GM19455 (cell line): ENCODE results near the gene FARSA.
A peak's percentile ranks its signal among the peaks of the same experiment; 100 is the strongest.
"Not testable (repeated sequence)": the region's sequence is repeated elsewhere in the genome, so short reads cannot be mapped to it uniquely, and the experiment has no call there.

Experiments used
- ATAC-seq: cut with Tn5 transposase; IDR thresholded peaks from one replicate; pipeline ENCODE4 v1.9.1; 2021; ENCODE audit not compliant: unreplicated experiment

The FARSA gene

GRCh38 chr19:12937927-12938778 lies 4.6 kb upstream of the FARSA start, which contains the start of gene CALR:
CALR (plus strand) TSS chr19:12938609; CDS start chr19:12938680, 71 bp downstream.
- peak; percentile 82 for ATAC-seq

- no peak for ATAC-seq
Observed at GRCh38 chr19:12937093-12937926, 3.8 kb upstream of the FARSA start.

- ATAC-seq, result no peak
Observed at GRCh38 chr19:12936582-12936981, 3.1 kb upstream of the FARSA start.

- ATAC-seq, result no peak
Observed at GRCh38 chr19:12935071-12935470, 1.6 kb upstream of the FARSA start.

GRCh38 chr19:12932392-12933286 lies 872 bp downstream of the FARSA start:
- ATAC-seq, result no peak

GRCh38 chr19:12930002-12930645 lies 3.4 kb downstream of the FARSA start:
- ATAC-seq, result no peak

- no peak for ATAC-seq
Observed at GRCh38 chr19:12924621-12925310, 8.7 kb downstream of the FARSA start.

- no peak for ATAC-seq
Observed at GRCh38 chr19:12922959-12923358, 10.6 kb downstream of the FARSA start.

- ATAC-seq, result no peak
Observed at GRCh38 chr19:12921047-12921446, 12.5 kb downstream of the FARSA start.

- ATAC-seq, result no peak
Observed at GRCh38 chr19:12918253-12918652, 15.3 kb downstream of the FARSA start.

GRCh38 chr19:12915860-12916259 lies 17.7 kb downstream of the FARSA start:
- ATAC-seq, result not testable (repeated sequence)

- no peak for ATAC-seq
Observed at GRCh38 chr19:12913851-12914690, 19.4 kb downstream of the FARSA start.

- ATAC-seq, result no peak
Observed at GRCh38 chr19:12913011-12913561, 20.4 kb downstream of the FARSA start.

- ATAC-seq, result no peak
Observed at GRCh38 chr19:12912571-12912970, 20.9 kb downstream of the FARSA start.

GRCh38 chr19:12907166-12907565 lies 26.3 kb downstream of the FARSA start:
- no peak for ATAC-seq

- ATAC-seq, result peak; percentile 82
Observed at GRCh38 chr19:12899891-12900518, 33.5 kb downstream of the FARSA start.

GRCh38 chr19:12896460-12896859 lies 37.1 kb downstream of the FARSA start:
- ATAC-seq, result no peak

GRCh38 chr19:12893582-12893981 lies 39.9 kb downstream of the FARSA start:
- no peak for ATAC-seq
